ENCODE measurements around the gene DPCD. TPM values are rescaled to one million over a fixed set of nuclear protein-coding genes. Genes with fewer than 3 reads are reported as not detected.
A peak's percentile ranks its signal among the peaks of the same experiment; 100 is the strongest.

DPCD gene
- total RNA-seq (2014; rRNA removed; shearing (Covaris generic); ENCODE audit: low replicate concordance): 72.6 and 81.5 TPM in 2 replicates

DNA sequence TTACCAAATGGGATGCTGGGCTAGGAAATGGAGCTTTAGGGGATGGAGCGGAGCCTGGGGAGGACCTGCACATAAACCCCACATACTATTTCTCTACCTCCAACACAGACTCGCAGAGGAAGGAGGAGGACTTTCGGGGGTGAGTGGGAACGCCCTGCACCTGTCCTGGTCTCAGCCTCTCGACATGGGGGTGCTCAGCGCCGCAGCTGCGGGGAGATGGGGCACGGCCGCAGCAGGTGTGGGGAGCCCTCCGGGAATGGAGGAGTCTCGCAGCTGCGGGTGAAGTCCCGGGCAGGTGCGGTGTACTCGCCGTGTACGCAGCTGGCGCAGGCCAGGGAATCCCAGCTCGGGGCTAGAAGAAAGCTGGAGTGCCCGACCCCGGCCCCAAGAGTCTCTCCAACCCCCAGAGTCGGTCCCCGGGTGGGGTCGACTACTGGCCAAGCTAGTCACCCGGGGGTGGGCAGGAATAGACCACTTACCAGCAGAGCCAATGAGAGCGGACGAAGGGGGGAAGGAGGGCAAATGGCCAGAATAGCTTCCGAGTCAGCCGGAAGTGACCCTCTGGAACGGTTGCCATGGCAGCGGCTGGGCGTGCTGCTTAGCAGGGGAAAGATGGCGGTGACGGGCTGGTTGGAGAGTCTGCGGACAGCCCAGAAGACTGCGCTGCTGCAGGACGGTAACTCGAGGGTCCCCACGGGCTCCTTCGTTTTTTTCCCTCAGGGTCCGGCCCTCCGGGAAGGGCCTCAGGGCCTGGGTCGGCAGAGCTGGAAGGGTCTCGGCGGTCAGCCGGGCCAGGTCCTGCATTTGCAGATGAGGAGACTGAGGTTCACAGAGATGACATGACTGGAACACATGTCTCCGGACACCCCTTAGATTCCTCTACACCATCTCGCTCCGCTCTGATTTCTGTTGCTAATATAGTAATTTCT lies at the start of gene DPCD, which contains the start of gene POLL:
Gene DPCD (plus strand): TSS at position 597 of the 929 bp plus-strand sequence. CDS start 16 bp downstream, at position 613.
Gene POLL (minus strand): TSS at position 533 of the 929 bp plus-strand sequence. CDS start 897 bp downstream, outside the sequence.
- peak; percentile 92 for DNase-seq (ENCODE audit: low read depth)
- in situ Hi-C loops (cut with HindIII; ENCODE audit: low pct_unique_long_range_greater_than_20kb, low sequenced_read_pairs): no loop called here

- DNase-seq (ENCODE audit: low read depth): no peak
- in situ Hi-C loops (cut with HindIII; ENCODE audit: low pct_unique_long_range_greater_than_20kb, low sequenced_read_pairs): no loop called here
Measured at GRCh38 chr10:101538446-101538845, 49.7 kb upstream of the DPCD start.

GRCh38 chr10:101545898-101546297 lies 42.2 kb upstream of the DPCD start:
- in situ Hi-C loops (cut with HindIII; ENCODE audit: low pct_unique_long_range_greater_than_20kb, low sequenced_read_pairs): no loop called here
- no peak for DNase-seq (ENCODE audit: low read depth)

DNA sequence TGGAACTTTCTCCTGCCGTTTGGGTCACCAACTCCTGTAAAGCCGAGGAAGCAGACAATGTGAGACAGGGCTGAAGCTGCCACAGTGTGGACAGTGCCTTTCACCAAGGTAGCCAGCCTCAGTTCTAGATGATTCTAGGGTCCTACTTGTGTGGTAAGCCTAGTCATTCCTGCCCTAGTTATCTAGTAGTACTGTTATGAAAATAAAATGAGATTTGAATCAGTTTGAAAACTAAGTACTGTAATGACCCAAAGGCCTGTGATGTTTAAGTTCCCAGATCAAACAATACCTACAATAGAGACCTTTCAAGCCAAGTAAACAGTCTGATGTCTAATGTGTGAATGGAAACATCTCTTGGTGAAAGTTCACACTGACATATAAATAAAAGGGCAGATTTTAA lies 37.2 kb upstream of the DPCD start:
- DNase-seq (ENCODE audit: low read depth): no peak
- in situ Hi-C loops (cut with HindIII; ENCODE audit: low pct_unique_long_range_greater_than_20kb, low sequenced_read_pairs): no loop called here

DNA sequence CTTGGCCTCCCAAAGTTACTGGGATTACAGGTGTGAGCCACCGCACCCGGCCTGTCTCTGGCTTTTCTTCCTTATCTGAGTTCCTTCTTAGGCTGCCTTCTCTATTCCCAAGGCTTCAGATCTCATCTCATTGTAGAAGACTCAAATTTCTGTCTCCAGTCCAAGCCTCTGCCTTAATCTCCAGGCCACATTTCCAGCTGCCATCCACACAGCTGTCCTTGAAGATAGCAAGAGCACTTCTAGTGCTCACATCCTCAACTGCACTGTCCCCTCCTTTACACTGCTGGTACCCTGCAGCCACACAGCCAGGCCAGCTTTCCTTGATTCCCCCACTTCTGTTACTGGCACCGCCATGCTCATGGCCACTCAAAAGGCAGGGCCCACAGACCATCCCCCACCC lies 35.7 kb upstream of the DPCD start:
- in situ Hi-C loops (cut with HindIII; ENCODE audit: low pct_unique_long_range_greater_than_20kb, low sequenced_read_pairs): no loop called here
- DNase-seq (ENCODE audit: low read depth): no peak

GRCh38 chr10:101557541-101557940 lies 30.6 kb upstream of the DPCD start:
- in situ Hi-C loops (cut with HindIII; ENCODE audit: low pct_unique_long_range_greater_than_20kb, low sequenced_read_pairs): no loop called here
- DNase-seq (ENCODE audit: low read depth): no peak

GRCh38 chr10:101558204-101558603 lies 29.9 kb upstream of the DPCD start:
- no peak for DNase-seq (ENCODE audit: low read depth)
- in situ Hi-C loops (cut with HindIII; ENCODE audit: low pct_unique_long_range_greater_than_20kb, low sequenced_read_pairs): no loop called here

DNA sequence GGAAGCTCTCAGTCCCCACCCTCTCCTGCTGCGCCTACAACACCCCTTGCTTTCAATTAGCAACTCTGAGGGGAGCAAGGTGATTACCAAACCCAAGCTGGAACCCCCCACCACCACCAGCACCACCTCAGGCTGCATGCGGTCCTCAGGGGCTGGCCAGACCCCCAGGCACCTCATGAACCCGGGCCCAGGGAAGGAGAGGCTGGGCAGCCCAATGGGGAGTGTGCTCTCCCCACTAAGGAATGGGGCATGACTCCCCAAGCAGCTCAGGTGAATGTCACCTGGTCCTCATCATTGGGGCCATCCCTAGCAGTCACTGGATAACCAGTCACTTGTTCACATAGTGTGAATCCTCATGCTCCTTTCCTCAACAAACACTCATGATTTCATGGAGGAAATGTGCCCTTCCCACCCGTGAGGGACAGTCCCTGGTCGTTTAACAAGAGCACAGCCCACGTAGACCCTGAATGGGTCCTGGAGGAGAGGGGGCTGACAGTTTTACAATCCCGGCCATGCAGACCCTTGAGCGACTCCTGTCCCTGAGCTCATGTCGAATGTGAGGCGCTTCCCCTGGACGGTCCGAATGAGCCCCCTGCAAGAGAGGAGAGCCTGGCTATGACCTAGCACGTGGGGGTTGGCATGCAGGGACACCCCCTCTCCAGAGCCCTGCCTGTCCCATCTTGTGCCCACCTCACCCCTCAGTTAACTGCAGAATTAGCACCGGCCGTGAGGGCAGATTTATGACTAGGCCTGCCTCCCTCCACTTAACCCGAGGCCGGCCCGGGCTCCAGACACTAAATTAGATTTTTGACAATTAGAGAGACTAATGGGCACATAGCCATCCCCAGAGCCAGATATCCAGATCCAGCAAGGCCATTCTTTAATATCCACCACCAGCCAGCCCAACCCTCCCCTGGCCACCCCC lies 29.2 kb upstream of the DPCD start:
- in situ Hi-C loops (cut with HindIII; ENCODE audit: low pct_unique_long_range_greater_than_20kb, low sequenced_read_pairs): no loop called here
- no peak for DNase-seq (ENCODE audit: low read depth)

DNA sequence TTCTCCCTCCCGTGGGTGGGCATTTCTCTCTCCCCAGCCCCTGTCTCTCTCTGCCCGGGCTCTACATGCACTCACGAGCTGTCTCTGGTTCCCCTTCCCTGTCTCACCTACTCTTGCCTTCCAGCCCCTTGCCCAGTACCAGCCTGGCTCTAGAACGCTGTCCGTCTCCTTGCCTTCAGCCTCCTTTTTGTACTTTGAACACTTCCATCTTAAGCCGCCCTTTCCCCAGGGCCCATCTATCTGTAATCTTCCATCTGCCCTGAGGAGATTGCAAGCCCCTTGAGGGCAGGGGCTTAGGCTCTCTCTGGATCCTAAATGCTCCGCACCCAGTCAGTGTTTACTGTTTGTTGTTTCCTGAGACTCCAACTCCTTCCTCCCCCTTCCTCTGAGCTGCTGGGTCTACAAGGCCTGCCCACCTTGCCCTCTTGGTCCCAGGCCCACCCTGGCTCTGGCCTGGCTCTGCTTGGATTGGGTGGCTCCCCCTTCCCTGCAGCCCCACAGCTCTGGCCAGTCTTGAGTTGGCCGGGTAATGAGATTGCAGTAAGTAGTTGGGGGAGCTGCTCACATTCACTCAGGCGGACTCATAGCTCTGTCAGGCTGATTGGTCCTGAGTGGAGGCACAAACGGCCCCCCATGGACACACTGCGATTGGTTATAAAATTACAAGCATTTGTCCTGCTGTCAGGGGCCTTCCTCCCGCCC lies 28.4 kb upstream of the DPCD start:
- DNase-seq (ENCODE audit: low read depth): no peak
- in situ Hi-C loops (cut with HindIII; ENCODE audit: low pct_unique_long_range_greater_than_20kb, low sequenced_read_pairs): no loop called here

GRCh38 chr10:101560298-101561067 lies 27.6 kb upstream of the DPCD start:
- DNase-seq (ENCODE audit: low read depth): no peak
- in situ Hi-C loops (cut with HindIII; ENCODE audit: low pct_unique_long_range_greater_than_20kb, low sequenced_read_pairs): no loop called here

DNA sequence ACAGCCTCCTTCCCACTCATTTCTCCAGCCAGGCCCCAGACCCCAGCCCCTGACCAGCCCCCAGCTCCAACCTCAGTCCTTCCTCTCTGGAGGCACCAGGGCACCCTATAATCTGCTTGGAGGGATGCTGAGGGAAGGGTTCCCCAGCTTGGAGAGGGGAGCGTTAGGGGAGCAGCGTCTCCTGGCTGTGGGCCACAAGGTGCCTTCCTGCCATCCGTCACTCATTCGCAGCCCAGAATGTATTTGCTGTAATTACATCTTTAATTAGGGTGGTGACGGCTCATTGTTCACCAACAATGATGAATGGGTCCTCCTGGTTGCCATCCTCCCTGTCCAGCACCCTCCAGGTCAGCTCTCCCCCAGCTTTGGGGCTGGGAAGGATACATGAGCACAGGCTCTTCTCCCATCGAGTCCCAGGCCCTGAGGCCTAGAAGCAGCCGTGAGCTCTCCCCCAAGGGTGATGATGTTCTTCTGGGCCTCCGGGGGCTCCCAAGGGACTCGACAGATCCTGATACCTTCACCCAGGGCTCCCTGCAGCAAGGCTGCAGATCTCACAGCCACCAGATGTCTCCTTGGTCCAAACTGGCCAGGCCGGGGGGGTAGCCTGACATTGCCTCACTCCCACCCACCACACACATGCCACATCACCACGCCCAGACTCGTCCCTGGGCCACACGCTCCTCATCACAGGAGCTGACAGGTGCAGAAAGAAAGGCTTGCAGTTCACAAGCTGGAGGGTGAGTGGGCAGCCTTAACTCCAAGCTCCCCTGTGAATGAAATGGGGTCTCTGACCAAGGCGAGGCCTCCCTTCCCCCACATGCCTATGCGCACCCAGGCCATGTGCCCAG lies 26.8 kb upstream of the DPCD start:
- in situ Hi-C loops (cut with HindIII; ENCODE audit: low pct_unique_long_range_greater_than_20kb, low sequenced_read_pairs): no loop called here
- no peak for DNase-seq (ENCODE audit: low read depth)

GRCh38 chr10:101562231-101562630 lies 25.9 kb upstream of the DPCD start:
- no peak for DNase-seq (ENCODE audit: low read depth)
- in situ Hi-C loops (cut with HindIII; ENCODE audit: low pct_unique_long_range_greater_than_20kb, low sequenced_read_pairs): no loop called here

DNA sequence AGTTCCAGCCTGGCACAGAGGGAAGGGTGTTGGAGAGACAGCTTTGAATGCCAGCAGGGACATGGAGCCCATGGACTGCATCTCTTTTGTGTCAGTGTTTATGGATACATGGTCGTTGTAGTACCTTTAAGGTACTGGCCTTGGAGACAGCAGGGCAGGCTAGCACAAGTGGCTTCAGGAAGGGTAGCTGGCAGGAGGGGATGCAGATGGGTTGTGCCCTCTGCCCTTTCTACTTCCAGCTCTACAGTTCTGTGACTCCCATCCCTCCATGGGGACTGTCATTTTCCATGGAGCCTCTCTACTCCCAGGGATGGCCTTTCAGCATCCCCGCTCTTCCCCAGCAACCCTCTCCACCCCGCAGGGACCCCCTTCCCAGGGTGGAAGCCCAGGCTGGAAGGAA lies 25.1 kb upstream of the DPCD start:
- no peak for DNase-seq (ENCODE audit: low read depth)
- in situ Hi-C loops (cut with HindIII; ENCODE audit: low pct_unique_long_range_greater_than_20kb, low sequenced_read_pairs): no loop called here

DNA sequence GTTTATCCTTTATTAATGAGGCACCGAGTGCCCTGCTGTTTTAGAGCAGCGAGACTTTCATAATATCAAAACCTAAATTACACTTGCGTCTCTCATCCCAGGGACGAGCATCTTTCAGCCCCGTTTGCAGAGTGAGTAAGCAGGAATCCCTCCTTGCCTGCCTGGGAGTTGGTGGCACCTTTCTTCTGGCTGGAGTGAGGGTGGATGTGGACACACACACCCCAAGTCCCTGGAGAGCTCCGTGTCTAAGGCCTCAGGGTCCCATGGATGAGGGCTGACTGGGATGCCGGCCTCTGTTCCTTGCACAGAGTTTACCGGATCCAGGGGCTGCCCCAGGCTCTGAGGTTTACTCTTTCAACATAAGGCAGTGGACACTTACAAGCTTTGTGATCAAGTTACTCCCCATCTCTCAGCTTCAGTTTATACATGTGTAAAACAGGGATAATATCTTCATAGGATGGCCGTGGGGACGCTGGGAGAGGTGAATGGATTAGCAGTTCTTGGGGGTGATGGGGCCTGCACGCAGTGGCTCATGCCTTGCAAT lies 24.6 kb upstream of the DPCD start:
- in situ Hi-C loops (cut with HindIII; ENCODE audit: low pct_unique_long_range_greater_than_20kb, low sequenced_read_pairs): no loop called here
- DNase-seq (ENCODE audit: low read depth): no peak

DNA sequence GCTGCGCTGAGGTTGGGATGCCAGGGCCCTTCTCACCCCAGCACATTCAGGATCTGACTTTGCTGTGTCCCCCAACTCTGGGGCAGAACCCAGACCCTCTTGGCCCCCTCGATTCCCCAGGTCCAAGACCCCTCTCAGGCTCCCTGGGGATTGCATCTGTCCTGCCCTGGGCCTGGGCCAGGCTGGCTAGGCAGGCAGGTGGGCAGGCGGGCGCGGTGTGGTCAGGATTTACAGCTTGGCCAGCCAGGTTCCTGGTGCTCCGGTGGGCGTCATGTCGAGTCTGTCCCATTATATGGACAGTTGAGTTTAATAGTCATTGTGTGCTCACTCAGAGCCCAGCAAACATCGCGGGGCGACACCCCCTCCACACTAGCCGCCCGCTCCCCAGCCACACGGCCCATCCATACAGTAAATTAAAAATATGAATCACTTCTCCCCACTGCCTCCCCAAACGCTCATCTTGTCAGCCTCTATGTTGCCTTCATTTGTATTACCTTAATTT lies 23.6 kb upstream of the DPCD start:
- no peak for DNase-seq (ENCODE audit: low read depth)
- in situ Hi-C loops (cut with HindIII; ENCODE audit: low pct_unique_long_range_greater_than_20kb, low sequenced_read_pairs): no loop called here

- in situ Hi-C loops (cut with HindIII; ENCODE audit: low pct_unique_long_range_greater_than_20kb, low sequenced_read_pairs): no loop called here
- DNase-seq (ENCODE audit: low read depth): no peak
Measured at GRCh38 chr10:101565370-101565900, 22.7 kb upstream of the DPCD start.
